B cell (primary cell): ENCODE data around the gene SLC26A1. TPM values are rescaled to one million over a fixed set of nuclear protein-coding genes. Genes with fewer than 3 reads are reported as not detected.
A peak's percentile ranks its signal among the peaks of the same experiment; 100 is the strongest.

Experiments used
- ATAC-seq: fragments of 200-7000 bp; cut with Tn5 transposase; one replicate; pipeline ENCODE4 v1.10.0; 2021; ENCODE audit warnings: low read depth, mild to moderate bottlenecking, moderate number of reproducible peaks, moderate library complexity
- CTCF ChIA-PET: fragments of 350-600 bp; sonication (Branson Sonifier 250); formaldehyde crosslinking; loops from one replicate; lab custom pipeline; 2021; ENCODE audit warnings: antibody characterized with exemption, inconsistent platforms; lab: Charles Lee
- POLR2A ChIA-PET: fragments of 350-600 bp; sonication (Branson Sonifier 250); formaldehyde crosslinking; loops from one replicate; lab custom pipeline; 2021; ENCODE audit warnings: antibody characterized with exemption; lab: Charles Lee
- DNase-seq: peaks from one replicate; pipeline ENCODE4 v3.0.0; 2013
- H2AFZ ChIP-seq: 2 replicates; pipeline ENCODE4 v1.6.1; 2012; ENCODE audit warnings: mild to moderate bottlenecking, low read depth, low read length; ENCODE audit not compliant: insufficient read depth, poor library complexity, severe bottlenecking
- H3K27ac ChIP-seq, 2 donors: 1 replicate in 1 of 2; 2 replicates in 1 of 2; pipeline ENCODE4 v1.5.1; 2012 to 2013; ENCODE audit warnings: low read length in 2 of 2, mild to moderate bottlenecking in 2 of 2, moderate library complexity in 1 of 2
- H3K27me3 ChIP-seq, 4 experiments: fragments of 200-600 bp in 1 of 4; sonication (generic) in 1 of 4; replicated peaks in 1 of 4; 1 replicate in 2 of 4; 2 replicates in 2 of 4; pipeline versions ENCODE4 v1.6.1 to v1.7.0; 2013 to 2016; ENCODE audit warnings: low read length in 3 of 4, mild to moderate bottlenecking in 2 of 4, mixed read lengths in 1 of 4, moderate library complexity in 1 of 4; ENCODE audit not compliant: insufficient read depth in 4 of 4, control insufficient read depth in 3 of 4; ENCODE audit errors: control extremely low read depth in 1 of 4
- H3K36me3 ChIP-seq, 2 experiments: replicated peaks in 1 of 2; 1 replicate in 1 of 2; 2 replicates in 1 of 2; pipeline versions ENCODE4 v1.6.1 to v1.7.1; 2013; ENCODE audit warnings: low read length in 1 of 2; ENCODE audit not compliant: insufficient read depth in 2 of 2, control insufficient read depth in 1 of 2; ENCODE audit errors: control extremely low read depth in 1 of 2, extremely low read depth in 1 of 2
- H3K4me1 ChIP-seq, 2 donors: fragments of 200-600 bp in 1 of 2; sonication (generic) in 1 of 2; 1 replicate in 1 of 2; 2 replicates in 1 of 2; pipeline versions ENCODE4 v1.5.1 to v1.6.1; 2013 to 2017; ENCODE audit warnings: low read length in 2 of 2; ENCODE audit not compliant: control insufficient read depth in 2 of 2, insufficient read depth in 2 of 2
- H3K4me2 ChIP-seq: replicated peaks from 2 replicates; pipeline ENCODE3; 2012; ENCODE audit warnings: mild to moderate bottlenecking, low read depth, low read length; ENCODE audit not compliant: poor library complexity, severe bottlenecking
- H3K4me3 ChIP-seq, 5 experiments: fragments of 200-600 bp in 1 of 5; sonication (generic) in 1 of 5; 1 replicate in 3 of 5; 2 replicates in 2 of 5; pipeline versions ENCODE4 v1.5.1 to v1.7.0; 2011 to 2016; ENCODE audit warnings: low read length in 4 of 5, mild to moderate bottlenecking in 4 of 5, low read depth in 2 of 5, control low read depth in 1 of 5, moderate library complexity in 1 of 5; ENCODE audit not compliant: insufficient read depth in 1 of 5; ENCODE audit errors: control extremely low read depth in 1 of 5, extremely low read depth in 1 of 5
- H3K79me2 ChIP-seq: fragments of 200-600 bp; sonication (generic); one replicate; pipeline ENCODE4 v1.6.0; 2016; ENCODE audit warnings: low read length; ENCODE audit not compliant: control insufficient read depth, insufficient read depth
- H3K9ac ChIP-seq: fragments of 200-600 bp; sonication (generic); 2 replicates; pipeline ENCODE4 v1.6.1; 2017; ENCODE audit warnings: mild to moderate bottlenecking, low read length, moderate library complexity
- H3K9me3 ChIP-seq, 3 donors: one replicate each; pipeline versions ENCODE4 v1.6.1 to v1.7.1; 2013; ENCODE audit warnings: low read length in 2 of 3; ENCODE audit not compliant: control insufficient read depth in 2 of 3, insufficient read depth in 1 of 3; ENCODE audit errors: control extremely low read depth in 1 of 3
- H4K20me1 ChIP-seq: 2 replicates; pipeline ENCODE4 v1.6.0; 2012; ENCODE audit warnings: mild to moderate bottlenecking, low read length; ENCODE audit not compliant: insufficient read depth, control insufficient read depth, poor library complexity, severe bottlenecking
- H3K27ac Mint-ChIP-seq: one replicate; pipeline ENCODE4 v1.8.0; 2021; ENCODE audit warnings: mixed read lengths
- H3K27me3 Mint-ChIP-seq: one replicate; pipeline ENCODE4 v1.8.0; 2021; ENCODE audit warnings: mixed read lengths
- H3K4me1 Mint-ChIP-seq: one replicate; pipeline ENCODE4 v1.8.0; 2021; ENCODE audit warnings: mixed read lengths
- H3K4me3 Mint-ChIP-seq: one replicate; pipeline ENCODE4 v1.8.0; 2021; ENCODE audit warnings: mixed read lengths
- H3K9me3 Mint-ChIP-seq: one replicate; pipeline ENCODE4 v1.8.0; 2022; ENCODE audit warnings: mixed read lengths; ENCODE audit not compliant: insufficient read depth
- EZH2 ChIP-seq: IDR thresholded peaks from 2 replicates; pipeline ENCODE4 v1.6.1; 2012; ENCODE audit warnings: borderline replicate concordance, low read depth, mild to moderate bottlenecking, moderate library complexity, low read length; ENCODE audit not compliant: insufficient read depth, poor library complexity, severe bottlenecking
- WGBS: methylation state at CpG from one replicate; pipeline ENCODE4 v1.1.5; 2013; ENCODE audit warnings: missing lambda C conversion rate; ENCODE audit not compliant: insufficient coverage; 5-methylcytosine and 5-hydroxymethylcytosine counted together
- intact Hi-C: fragments of 100-400 bp; cut with micrococcal nuclease; formaldehyde crosslinking; loops from one replicate; pipeline ENCODE4 v1.10.0; 2022
- polyA plus RNA-seq: library from polyadenylated mRNA; depleted of rRNA; stranded (reverse); fragments of >200 nt; gene quantifications from 2 replicates; pipeline ENCODE4 v1.2.3, GENCODE V29; 2012
- total RNA-seq, 2 donors: library from RNA; stranded (reverse); fragments of 120-200 nt in 1 of 2; gene quantifications; 1 replicate in 1 of 2; 2 replicates in 1 of 2; pipeline versions ENCODE4 v1.2.3 to v1.2.4, GENCODE V29; 2013 to 2022
- TF ChIP-seq, protein P1 (sequence below): fragments of 200-600 bp; IDR thresholded peaks from one replicate; pipeline ENCODE4 v1.8.0; 2022; ENCODE audit warnings: antibody characterized with exemption, mild to moderate bottlenecking

SLC26A1 gene
- total and polyA plus RNA-seq, 2 donors (not counting 1 experiment from before 2014, with no cell fraction given) = 0.03 to 1.1 TPM

GRCh38 chr4:970854-971520 lies 22.2 kb downstream of the SLC26A1 start:
- POLR2A ChIA-PET = no interaction called here

More at GRCh38 chr4:970854-971520, 22.2 kb downstream of the SLC26A1 start:
- Mint-ChIP-seq H3K4me1 (peaks cover 9% of the 10 kb centered on the region), H3K27me3 (no peaks in the 10 kb centered on the region), H3K9me3 (no peaks in the 10 kb centered on the region), H3K4me3 (peak overlapping the region; percentile 60), H3K27ac (no peak overlapping the region)
- CTCF ChIA-PET = interaction anchor here (1.5 kb wide), 1 partner anchor 228 kb away, joined by 4 read pairs; no protein-coding TSS in a partner anchor
- Histone ChIP-seq H3K27me3 (peaks cover 0 to 6% (median under 1%) of the 10 kb centered on the region in 4 experiments), H3K4me3 (no peak overlapping the region), H3K9ac (no peak overlapping the region), H4K20me1 (peaks cover 65% of the 10 kb centered on the region), H3K4me1 (peaks cover 14 to 29% of the 10 kb centered on the region in 2 donors), H3K27ac (no peak overlapping the region), H3K79me2 (peaks cover 24% of the 10 kb centered on the region), H3K9me3 (peaks cover 0 to 15% (median 0%) of the 10 kb centered on the region in 3 donors), H2AFZ (no peak overlapping the region), H3K36me3 (peaks cover 0 to 3% of the 10 kb centered on the region in 2 experiments), H3K4me2 (no peak overlapping the region)
- TF ChIP-seq, protein P1, sequence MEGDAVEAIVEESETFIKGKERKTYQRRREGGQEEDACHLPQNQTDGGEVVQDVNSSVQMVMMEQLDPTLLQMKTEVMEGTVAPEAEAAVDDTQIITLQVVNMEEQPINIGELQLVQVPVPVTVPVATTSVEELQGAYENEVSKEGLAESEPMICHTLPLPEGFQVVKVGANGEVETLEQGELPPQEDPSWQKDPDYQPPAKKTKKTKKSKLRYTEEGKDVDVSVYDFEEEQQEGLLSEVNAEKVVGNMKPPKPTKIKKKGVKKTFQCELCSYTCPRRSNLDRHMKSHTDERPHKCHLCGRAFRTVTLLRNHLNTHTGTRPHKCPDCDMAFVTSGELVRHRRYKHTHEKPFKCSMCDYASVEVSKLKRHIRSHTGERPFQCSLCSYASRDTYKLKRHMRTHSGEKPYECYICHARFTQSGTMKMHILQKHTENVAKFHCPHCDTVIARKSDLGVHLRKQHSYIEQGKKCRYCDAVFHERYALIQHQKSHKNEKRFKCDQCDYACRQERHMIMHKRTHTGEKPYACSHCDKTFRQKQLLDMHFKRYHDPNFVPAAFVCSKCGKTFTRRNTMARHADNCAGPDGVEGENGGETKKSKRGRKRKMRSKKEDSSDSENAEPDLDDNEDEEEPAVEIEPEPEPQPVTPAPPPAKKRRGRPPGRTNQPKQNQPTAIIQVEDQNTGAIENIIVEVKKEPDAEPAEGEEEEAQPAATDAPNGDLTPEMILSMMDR = no peak
- TF ChIP-seq EZH2 = no peak
- intact Hi-C loops = no loop called here
- DNase-seq = no peak
- no peak for ATAC-seq
- 92% methylated on average over 14 of the region's 17 CpGs for WGBS
